ENCODE results near the gene ZSCAN18.

ZSCAN18 gene

DNA sequence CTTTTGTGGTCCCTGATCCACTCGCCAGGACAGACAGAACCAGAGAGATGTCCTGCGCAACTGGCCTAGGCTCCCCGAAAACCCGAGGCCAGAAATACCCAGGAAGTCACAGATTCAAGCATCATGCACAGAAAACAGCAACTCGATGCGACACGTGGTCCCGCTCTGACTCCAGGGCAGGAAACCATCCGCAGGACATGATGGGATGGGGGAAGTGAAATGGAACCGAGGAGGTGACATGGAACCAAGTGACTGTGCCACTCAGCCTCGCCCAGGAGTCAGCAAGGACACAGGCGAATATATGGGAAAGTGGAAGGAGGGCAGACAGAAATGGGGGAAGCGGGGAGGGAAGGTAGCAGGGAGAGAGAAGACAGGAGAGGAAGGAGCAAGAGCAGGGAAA lies 1.1 kb downstream of the ZSCAN18 start:
- H3K4me1 Mint-ChIP-seq (ENCODE audit: low read depth): peaks cover 12% of the 10 kb centered on the region
- peak overlapping the region; percentile 64 for H3K4me3 Mint-ChIP-seq
- no peak for DNase-seq
- H3K36me3 Mint-ChIP-seq (ENCODE audit: low read depth): peaks cover 52% of the 10 kb centered on the region
- H3K27ac Mint-ChIP-seq: no peak overlapping the region
- H3K9me3 Mint-ChIP-seq: peaks cover 37% of the 10 kb centered on the region
- no peaks in the 10 kb centered on the region for H3K27me3 Mint-ChIP-seq

DNA sequence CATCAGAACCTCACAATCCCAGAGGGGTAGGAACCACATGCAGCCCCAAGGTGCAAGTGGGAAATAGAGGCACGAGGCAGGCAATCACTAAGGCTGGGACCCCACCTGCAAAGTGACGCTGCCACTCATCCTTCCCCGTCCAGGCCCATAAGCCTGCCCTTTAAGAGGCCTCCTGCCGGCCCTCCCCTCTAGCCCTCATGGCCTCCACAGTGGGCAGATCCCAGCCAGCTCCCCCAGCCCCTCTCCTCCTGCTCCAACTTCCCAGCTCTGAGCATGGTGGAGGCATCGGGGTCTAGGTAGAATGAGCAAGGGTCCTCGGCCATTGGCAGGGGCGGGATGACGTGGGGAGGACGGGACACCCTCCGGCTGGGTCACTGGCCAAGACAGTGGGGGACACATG lies 2.7 kb downstream of the ZSCAN18 start:
- no peaks in the 10 kb centered on the region for H3K27me3 Mint-ChIP-seq
- H3K4me1 Mint-ChIP-seq (ENCODE audit: low read depth): peaks cover 12% of the 10 kb centered on the region
- peaks cover 42% of the 10 kb centered on the region for H3K9me3 Mint-ChIP-seq
- DNase-seq: no peak
- peaks cover 56% of the 10 kb centered on the region for H3K36me3 Mint-ChIP-seq (ENCODE audit: low read depth)
- no peak overlapping the region for H3K27ac Mint-ChIP-seq
- H3K4me3 Mint-ChIP-seq: no peak overlapping the region

DNA sequence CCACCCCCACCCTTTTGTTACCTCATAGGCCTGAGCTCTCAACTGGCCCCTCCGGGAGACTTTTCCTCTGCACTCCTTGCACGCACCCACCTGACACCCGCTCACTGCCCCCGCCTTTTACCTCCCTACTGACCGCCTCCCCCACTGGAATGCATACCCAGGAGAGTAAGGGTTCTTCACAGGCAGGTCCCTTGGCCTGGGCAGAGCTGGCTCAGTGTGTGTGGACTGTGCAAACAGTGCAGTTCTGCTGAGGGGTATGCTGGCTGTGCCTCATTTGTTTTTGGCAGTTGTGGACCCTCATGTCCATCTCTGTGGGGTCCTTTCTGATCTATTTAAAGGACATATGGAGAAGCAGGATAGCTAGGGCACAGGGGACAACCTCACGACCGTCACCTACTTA lies 5.0 kb downstream of the ZSCAN18 start:
- Mint-ChIP-seq H3K27me3 (no peaks in the 10 kb centered on the region), H3K27ac (no peak overlapping the region), H3K4me1 (ENCODE audit: low read depth) (peaks cover 6% of the 10 kb centered on the region), H3K36me3 (ENCODE audit: low read depth) (peaks cover 62% of the 10 kb centered on the region), H3K4me3 (no peak overlapping the region), H3K9me3 (peaks cover 41% of the 10 kb centered on the region)
- no peak for DNase-seq

GRCh38 chr19:58091251-58091995 lies 6.6 kb downstream of the ZSCAN18 start:
- H3K4me3 Mint-ChIP-seq: no peak overlapping the region
- H3K27ac Mint-ChIP-seq: no peak overlapping the region
- no peaks in the 10 kb centered on the region for H3K27me3 Mint-ChIP-seq
- H3K4me1 Mint-ChIP-seq (ENCODE audit: low read depth): no peaks in the 10 kb centered on the region
- DNase-seq: no peak
- peaks cover 43% of the 10 kb centered on the region for H3K9me3 Mint-ChIP-seq
- H3K36me3 Mint-ChIP-seq (ENCODE audit: low read depth): peaks cover 66% of the 10 kb centered on the region

DNA sequence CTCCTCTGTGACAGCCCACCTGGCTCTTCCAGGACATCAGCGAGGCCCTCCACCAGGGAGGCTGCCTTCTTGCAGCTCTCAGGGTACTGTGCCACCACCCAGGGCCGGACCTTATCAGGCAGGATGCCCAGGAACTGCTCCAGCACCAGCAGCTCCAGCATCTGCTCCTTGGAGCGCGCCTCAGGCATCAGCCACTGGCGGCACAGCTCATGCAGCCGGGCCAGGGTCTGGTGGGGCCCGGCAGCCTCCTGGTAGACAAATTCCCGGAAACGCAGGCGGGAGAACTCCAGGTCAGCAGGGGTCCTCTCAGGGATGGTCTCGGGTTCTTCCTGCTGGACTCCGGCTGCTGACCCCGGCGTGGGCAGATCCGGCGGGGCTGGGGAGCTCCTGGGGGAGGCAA lies 8.2 kb downstream of the ZSCAN18 start:
- Mint-ChIP-seq H3K27me3 (no peaks in the 10 kb centered on the region), H3K4me1 (ENCODE audit: low read depth) (no peaks in the 10 kb centered on the region), H3K36me3 (ENCODE audit: low read depth) (peaks cover 66% of the 10 kb centered on the region), H3K27ac (no peak overlapping the region), H3K4me3 (no peak overlapping the region), H3K9me3 (peaks cover 38% of the 10 kb centered on the region)
- no peak for DNase-seq

GRCh38 chr19:58088521-58089052 lies 9.4 kb downstream of the ZSCAN18 start:
- Mint-ChIP-seq H3K4me3 (no peak overlapping the region), H3K36me3 (ENCODE audit: low read depth) (peaks cover 66% of the 10 kb centered on the region), H3K27ac (no peak overlapping the region), H3K27me3 (no peaks in the 10 kb centered on the region), H3K4me1 (ENCODE audit: low read depth) (no peaks in the 10 kb centered on the region), H3K9me3 (peaks cover 40% of the 10 kb centered on the region)
- no peak for DNase-seq

- Mint-ChIP-seq H3K27ac (no peak overlapping the region), H3K4me1 (ENCODE audit: low read depth) (no peaks in the 10 kb centered on the region), H3K27me3 (no peaks in the 10 kb centered on the region), H3K9me3 (peaks cover 37% of the 10 kb centered on the region), H3K4me3 (no peak overlapping the region), H3K36me3 (ENCODE audit: low read depth) (peaks cover 66% of the 10 kb centered on the region)
- DNase-seq: no peak
These were observed 11.0 kb downstream of the ZSCAN18 start for GRCh38 chr19:58086825-58087710.

GRCh38 chr19:58085348-58085875 lies 12.6 kb downstream of the ZSCAN18 start:
- no peak for DNase-seq
- no peaks in the 10 kb centered on the region for H3K27me3 Mint-ChIP-seq
- H3K4me1 Mint-ChIP-seq (ENCODE audit: low read depth): no peaks in the 10 kb centered on the region
- peaks cover 66% of the 10 kb centered on the region for H3K36me3 Mint-ChIP-seq (ENCODE audit: low read depth)
- peaks cover 43% of the 10 kb centered on the region for H3K9me3 Mint-ChIP-seq
- H3K27ac Mint-ChIP-seq: no peak overlapping the region
- H3K4me3 Mint-ChIP-seq: no peak overlapping the region

- Mint-ChIP-seq H3K36me3 (ENCODE audit: low read depth) (peaks cover 64% of the 10 kb centered on the region), H3K4me1 (ENCODE audit: low read depth) (no peaks in the 10 kb centered on the region), H3K27me3 (no peaks in the 10 kb centered on the region), H3K9me3 (peaks cover 46% of the 10 kb centered on the region), H3K27ac (no peak overlapping the region), H3K4me3 (no peak overlapping the region)
- no peak for DNase-seq
These were observed 13.3 kb downstream of the ZSCAN18 start for GRCh38 chr19:58084596-58085347.

- no peaks in the 10 kb centered on the region for H3K27me3 Mint-ChIP-seq
- no peak overlapping the region for H3K27ac Mint-ChIP-seq
- H3K36me3 Mint-ChIP-seq (ENCODE audit: low read depth): peaks cover 55% of the 10 kb centered on the region
- peaks cover 47% of the 10 kb centered on the region for H3K9me3 Mint-ChIP-seq
- H3K4me3 Mint-ChIP-seq: no peak overlapping the region
- DNase-seq: no peak
- no peaks in the 10 kb centered on the region for H3K4me1 Mint-ChIP-seq (ENCODE audit: low read depth)
These were observed 15.0 kb downstream of the ZSCAN18 start for GRCh38 chr19:58083021-58083420.

DNA sequence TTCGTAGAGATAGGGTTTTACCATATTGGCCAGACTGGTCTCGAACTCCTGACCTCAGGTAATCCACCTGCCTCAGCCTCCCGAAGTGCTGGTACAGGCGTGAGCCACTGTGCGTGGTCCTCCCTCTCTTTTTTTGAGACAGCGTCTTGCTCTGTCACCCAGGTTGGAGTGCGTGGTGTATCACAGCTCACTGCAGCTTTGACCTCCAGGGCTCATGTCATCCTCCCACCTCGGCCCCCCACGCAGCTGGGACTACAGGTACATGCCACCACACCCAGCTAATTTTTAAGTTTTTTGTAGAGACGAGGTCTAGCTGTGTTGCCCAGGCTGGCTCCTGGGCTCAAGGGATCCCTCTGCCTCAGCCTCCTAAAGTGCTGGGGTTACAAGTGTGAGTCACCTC lies 18.2 kb downstream of the ZSCAN18 start:
- Mint-ChIP-seq H3K36me3 (ENCODE audit: low read depth) (peaks cover 40% of the 10 kb centered on the region), H3K4me3 (no peak overlapping the region), H3K27me3 (no peaks in the 10 kb centered on the region), H3K4me1 (ENCODE audit: low read depth) (no peaks in the 10 kb centered on the region), H3K9me3 (peaks cover 50% of the 10 kb centered on the region), H3K27ac (no peak overlapping the region)
- DNase-seq: no peak

GRCh38 chr19:58067240-58067912 lies 30.7 kb downstream of the ZSCAN18 start:
- DNase-seq: no peak
- Mint-ChIP-seq H3K9me3 (peaks cover 64% of the 10 kb centered on the region), H3K36me3 (ENCODE audit: low read depth) (peaks cover 74% of the 10 kb centered on the region), H3K27ac (no peak overlapping the region), H3K4me3 (no peak overlapping the region), H3K27me3 (no peaks in the 10 kb centered on the region), H3K4me1 (ENCODE audit: low read depth) (no peaks in the 10 kb centered on the region)

GRCh38 chr19:58063712-58064111 lies 34.3 kb downstream of the ZSCAN18 start:
- Mint-ChIP-seq H3K36me3 (ENCODE audit: low read depth) (peaks cover 80% of the 10 kb centered on the region), H3K4me1 (ENCODE audit: low read depth) (peaks cover 3% of the 10 kb centered on the region), H3K9me3 (peaks cover 57% of the 10 kb centered on the region), H3K4me3 (no peak overlapping the region), H3K27me3 (peaks cover 8% of the 10 kb centered on the region), H3K27ac (no peak overlapping the region)
- no peak for DNase-seq

- Mint-ChIP-seq H3K4me1 (ENCODE audit: low read depth) (peaks cover 4% of the 10 kb centered on the region), H3K36me3 (ENCODE audit: low read depth) (peaks cover 66% of the 10 kb centered on the region), H3K27ac (no peak overlapping the region), H3K27me3 (peaks cover 29% of the 10 kb centered on the region), H3K4me3 (peak overlapping the region; percentile 29), H3K9me3 (peaks cover 46% of the 10 kb centered on the region)
- DNase-seq: no peak
These were observed 37.8 kb downstream of the ZSCAN18 start for GRCh38 chr19:58060231-58060630.

All from activated T-cell treated with anti-CD3 and anti-CD28 coated beads, Interleukin-2, amount 50 U/mL, for 24 hours (primary cell).